GM23338 (cell line): ENCODE results near the gene FRS2. TPM values are rescaled to one million over a fixed set of nuclear protein-coding genes. Genes with fewer than 3 reads are reported as not detected.

ENCODE experiments used
- ATAC-seq: fragments of 200-7000 bp; cut with Tn5 transposase; 3 replicates; pipeline ENCODE4 v1.9.1; 2020
- DNase-seq: peaks from one replicate; pipeline ENCODE4 v3.0.0-alpha.2; 2015; ENCODE audit warnings: low spot score
- H2AFZ ChIP-seq: fragments of 200-600 bp; sonication (generic); 2 replicates; pipeline ENCODE4 v1.8.0; 2016; ENCODE audit warnings: antibody characterized with exemption, mild to moderate bottlenecking, moderate library complexity
- H3F3A ChIP-seq: fragments of 200-600 bp; sonication (generic); replicated peaks from 2 replicates; pipeline ENCODE4 v1.8.0; 2017; ENCODE audit warnings: antibody characterized with exemption, mixed run types, low read depth
- H3K27ac ChIP-seq: fragments of 200-600 bp; sonication (generic); 2 replicates; pipeline ENCODE4 v1.6.1; 2016; ENCODE audit warnings: low read depth
- H3K27me3 ChIP-seq: fragments of 200-600 bp; sonication (generic); 2 replicates; pipeline ENCODE4 v1.8.0; 2016; ENCODE audit warnings: mild to moderate bottlenecking, mixed run types, moderate library complexity; ENCODE audit not compliant: insufficient read depth
- H3K36me3 ChIP-seq: fragments of 200-600 bp; sonication (generic); 2 replicates; pipeline ENCODE4 v1.8.0; 2016; ENCODE audit warnings: mild to moderate bottlenecking; ENCODE audit not compliant: insufficient read depth
- H3K4me1 ChIP-seq: fragments of 200-600 bp; sonication (generic); 2 replicates; pipeline ENCODE4 v1.8.0; 2016; ENCODE audit warnings: mild to moderate bottlenecking, moderate library complexity; ENCODE audit not compliant: insufficient read depth
- H3K4me2 ChIP-seq: fragments of 200-600 bp; sonication (generic); 2 replicates; pipeline ENCODE4 v1.7.1; 2017; ENCODE audit warnings: mixed run types
- H3K4me3 ChIP-seq: fragments of 200-600 bp; sonication (generic); 2 replicates; pipeline ENCODE4 v1.6.1; 2016; ENCODE audit warnings: mixed run types
- H3K79me2 ChIP-seq: fragments of 200-600 bp; sonication (generic); replicated peaks from 2 replicates; pipeline ENCODE4 v1.8.0; 2017; ENCODE audit warnings: mild to moderate bottlenecking; ENCODE audit not compliant: insufficient read depth
- H3K9me2 ChIP-seq: fragments of 200-600 bp; sonication (generic); 2 replicates; pipeline ENCODE4 v1.8.0; 2017; ENCODE audit not compliant: insufficient read depth
- H4K20me1 ChIP-seq: fragments of 200-600 bp; sonication (generic); replicated peaks from 2 replicates; pipeline ENCODE4 v1.8.0; 2017; ENCODE audit warnings: mild to moderate bottlenecking; ENCODE audit not compliant: insufficient read depth
- H3K27ac Mint-ChIP-seq: 2 replicates; pipeline ENCODE4 v1.8.0; 2020; ENCODE audit warnings: inconsistent platforms, mild to moderate bottlenecking, moderate library complexity, mixed read lengths
- H3K27me3 Mint-ChIP-seq: 3 replicates; pipeline ENCODE4 v1.8.0; 2022; ENCODE audit warnings: low read depth, mild to moderate bottlenecking, moderate library complexity, mixed read lengths, inconsistent platforms; ENCODE audit not compliant: insufficient read depth, poor library complexity
- H3K36me3 Mint-ChIP-seq: 3 replicates; pipeline ENCODE4 v1.8.0; 2021; ENCODE audit warnings: low read depth, mild to moderate bottlenecking, inconsistent platforms, moderate library complexity, mixed read lengths
- H3K4me1 Mint-ChIP-seq: 3 replicates; pipeline ENCODE4 v1.8.0; 2020; ENCODE audit warnings: mild to moderate bottlenecking, inconsistent platforms, mixed read lengths
- H3K4me3 Mint-ChIP-seq: 3 replicates; pipeline ENCODE4 v1.8.0; 2021; ENCODE audit warnings: moderate library complexity, mild to moderate bottlenecking, inconsistent platforms, mixed read lengths
- H3K9me3 Mint-ChIP-seq: 3 replicates; pipeline ENCODE4 v1.8.0; 2020; ENCODE audit warnings: moderate library complexity, mild to moderate bottlenecking, inconsistent platforms, mixed read lengths
- NANOG ChIP-seq: IDR thresholded peaks from 2 replicates; pipeline ENCODE4 v1.6.1; 2016; ENCODE audit warnings: antibody characterized with exemption, borderline replicate concordance
- POLR2AphosphoS5 ChIP-seq: IDR thresholded peaks from 2 replicates; pipeline ENCODE4 v1.6.1; 2016; ENCODE audit warnings: antibody characterized with exemption, low read depth
- REST ChIP-seq: IDR thresholded peaks from one replicate; pipeline ENCODE4 v1.6.1; 2018; ENCODE audit warnings: antibody characterized with exemption; ENCODE audit not compliant: unreplicated experiment
- STAT1 ChIP-seq: IDR thresholded peaks from one replicate; pipeline ENCODE4 v1.6.1; 2016; ENCODE audit warnings: antibody characterized with exemption; ENCODE audit not compliant: unreplicated experiment
- ZNF331 ChIP-seq: fragments of 250-450 bp; sonication (Bioruptor Pico); IDR thresholded peaks from 2 replicates; pipeline ENCODE4 v1.5.0; 2020; ENCODE audit warnings: low read depth, mild to moderate bottlenecking, moderate library complexity
- ZNF462 ChIP-seq: fragments of 250-450 bp; sonication (Bioruptor Pico); IDR thresholded peaks from 2 replicates; pipeline ENCODE4 v1.5.0; 2020; ENCODE audit warnings: mild to moderate bottlenecking, moderate library complexity
- polyA plus RNA-seq: library from polyadenylated mRNA; unstranded; fragments of >200 nt; fragmentation: Nextera tagmentation; extraction: Ambion mirVana; gene quantifications from 2 replicates; pipeline ENCODE4 v1.2.1, GENCODE V29; 2016
- total RNA-seq: library from RNA; depleted of rRNA; stranded (reverse); fragments of >200 nt; shearing (Covaris generic); gene quantifications from 2 replicates; pipeline ENCODE4 v1.2.3, GENCODE V29; 2014
- TF ChIP-seq, protein P1 (sequence below): IDR thresholded peaks from 2 replicates; pipeline ENCODE4 v1.6.1; 2016; ENCODE audit warnings: antibody characterized with exemption
- TF ChIP-seq, protein P2 (sequence below), 2 experiments: fragments of 200-600 bp in 1 of 2; sonication (generic) in 1 of 2; conservative IDR thresholded peaks; 2 replicates each; pipeline versions ENCODE4 v1.5.1 to v1.6.1; 2016 to 2017; ENCODE audit warnings: antibody characterized with exemption in 2 of 2, low read depth in 2 of 2, mild to moderate bottlenecking in 2 of 2, moderate library complexity in 1 of 2

FRS2 gene
- total and polyA plus RNA-seq, 2 experiments from 2014 or later, result 34.3 to 45.0 TPM

DNA sequence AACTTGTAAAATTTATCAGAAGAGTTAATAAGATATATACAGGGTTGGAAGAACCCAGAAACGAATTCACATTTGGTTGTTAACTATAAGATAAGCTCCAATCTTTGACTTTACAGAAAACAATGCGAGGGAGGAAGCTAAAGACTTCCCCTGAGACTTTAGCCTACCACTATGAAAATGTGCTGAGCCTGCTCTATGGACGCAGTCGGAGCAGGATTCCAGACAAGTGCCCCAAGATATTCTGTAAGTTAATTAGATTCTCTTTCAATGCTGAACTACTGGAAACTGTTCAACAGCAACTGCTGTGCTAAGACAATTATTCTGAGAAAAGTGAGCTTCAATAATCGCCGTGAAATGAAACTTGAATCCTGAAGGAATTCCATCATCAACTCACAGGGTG, 148.9 kb downstream of the FRS2 start (continued):
- TF ChIP-seq STAT1 (no peak), ZNF331 (CRISPR knock-in tag) (no peak), NANOG (no peak)
- TF ChIP-seq, protein P1, sequence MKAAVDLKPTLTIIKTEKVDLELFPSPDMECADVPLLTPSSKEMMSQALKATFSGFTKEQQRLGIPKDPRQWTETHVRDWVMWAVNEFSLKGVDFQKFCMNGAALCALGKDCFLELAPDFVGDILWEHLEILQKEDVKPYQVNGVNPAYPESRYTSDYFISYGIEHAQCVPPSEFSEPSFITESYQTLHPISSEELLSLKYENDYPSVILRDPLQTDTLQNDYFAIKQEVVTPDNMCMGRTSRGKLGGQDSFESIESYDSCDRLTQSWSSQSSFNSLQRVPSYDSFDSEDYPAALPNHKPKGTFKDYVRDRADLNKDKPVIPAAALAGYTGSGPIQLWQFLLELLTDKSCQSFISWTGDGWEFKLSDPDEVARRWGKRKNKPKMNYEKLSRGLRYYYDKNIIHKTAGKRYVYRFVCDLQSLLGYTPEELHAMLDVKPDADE, result no peak
- TF ChIP-seq, protein P2, sequence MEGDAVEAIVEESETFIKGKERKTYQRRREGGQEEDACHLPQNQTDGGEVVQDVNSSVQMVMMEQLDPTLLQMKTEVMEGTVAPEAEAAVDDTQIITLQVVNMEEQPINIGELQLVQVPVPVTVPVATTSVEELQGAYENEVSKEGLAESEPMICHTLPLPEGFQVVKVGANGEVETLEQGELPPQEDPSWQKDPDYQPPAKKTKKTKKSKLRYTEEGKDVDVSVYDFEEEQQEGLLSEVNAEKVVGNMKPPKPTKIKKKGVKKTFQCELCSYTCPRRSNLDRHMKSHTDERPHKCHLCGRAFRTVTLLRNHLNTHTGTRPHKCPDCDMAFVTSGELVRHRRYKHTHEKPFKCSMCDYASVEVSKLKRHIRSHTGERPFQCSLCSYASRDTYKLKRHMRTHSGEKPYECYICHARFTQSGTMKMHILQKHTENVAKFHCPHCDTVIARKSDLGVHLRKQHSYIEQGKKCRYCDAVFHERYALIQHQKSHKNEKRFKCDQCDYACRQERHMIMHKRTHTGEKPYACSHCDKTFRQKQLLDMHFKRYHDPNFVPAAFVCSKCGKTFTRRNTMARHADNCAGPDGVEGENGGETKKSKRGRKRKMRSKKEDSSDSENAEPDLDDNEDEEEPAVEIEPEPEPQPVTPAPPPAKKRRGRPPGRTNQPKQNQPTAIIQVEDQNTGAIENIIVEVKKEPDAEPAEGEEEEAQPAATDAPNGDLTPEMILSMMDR (conservative IDR thresholded peaks at IDR 0.05; ENCODE audit: low read depth in 2 of 2), result no peak

- Mint-ChIP-seq H3K27me3 (peaks cover 4% of the 10 kb centered on the region), H3K27ac (no peak overlapping the region), H3K4me1 (no peaks in the 10 kb centered on the region), H3K4me3 (no peak overlapping the region), H3K36me3 (no peaks in the 10 kb centered on the region), H3K9me3 (no peaks in the 10 kb centered on the region)
- Histone ChIP-seq H3K36me3 (no peaks in the 10 kb centered on the region), H3F3A (no peaks in the 10 kb centered on the region), H2AFZ (peak overlapping the region; percentile 66; the same call in 1 of the 2 replicates), H3K4me1 (no peaks in the 10 kb centered on the region), H3K79me2 (no peaks in the 10 kb centered on the region), H4K20me1 (no peaks in the 10 kb centered on the region), H3K9me2 (peaks cover 13% of the 10 kb centered on the region; the same call in 1 of the 2 replicates), H3K4me3 (no peak overlapping the region), H3K27me3 (no peaks in the 10 kb centered on the region), H3K4me2 (no peak overlapping the region), H3K27ac (no peak overlapping the region)
- DNase-seq (no peak), ATAC-seq (no peak)
- TF ChIP-seq, protein P1, result no peak
- TF ChIP-seq STAT1, result no peak
- no peak for TF ChIP-seq ZNF462 (CRISPR knock-in tag)
- TF ChIP-seq ZNF331 (CRISPR knock-in tag), result no peak
- no peak for TF ChIP-seq REST
- no peak for TF ChIP-seq POLR2AphosphoS5
- TF ChIP-seq, protein P2 (conservative IDR thresholded peaks at IDR 0.05; ENCODE audit: low read depth in 2 of 2), result no peak
These were observed 149.9 kb downstream of the FRS2 start for GRCh38 chr12:69620077-69620476.
